T1000 (cell line): ENCODE results near the gene MPST.

Experiments
- DNase-seq: peaks from one replicate; lab custom pipeline; 2025; ENCODE audit warnings: mixed read lengths; lab: John Stamatoyannopoulos, UW

The MPST gene

DNA sequence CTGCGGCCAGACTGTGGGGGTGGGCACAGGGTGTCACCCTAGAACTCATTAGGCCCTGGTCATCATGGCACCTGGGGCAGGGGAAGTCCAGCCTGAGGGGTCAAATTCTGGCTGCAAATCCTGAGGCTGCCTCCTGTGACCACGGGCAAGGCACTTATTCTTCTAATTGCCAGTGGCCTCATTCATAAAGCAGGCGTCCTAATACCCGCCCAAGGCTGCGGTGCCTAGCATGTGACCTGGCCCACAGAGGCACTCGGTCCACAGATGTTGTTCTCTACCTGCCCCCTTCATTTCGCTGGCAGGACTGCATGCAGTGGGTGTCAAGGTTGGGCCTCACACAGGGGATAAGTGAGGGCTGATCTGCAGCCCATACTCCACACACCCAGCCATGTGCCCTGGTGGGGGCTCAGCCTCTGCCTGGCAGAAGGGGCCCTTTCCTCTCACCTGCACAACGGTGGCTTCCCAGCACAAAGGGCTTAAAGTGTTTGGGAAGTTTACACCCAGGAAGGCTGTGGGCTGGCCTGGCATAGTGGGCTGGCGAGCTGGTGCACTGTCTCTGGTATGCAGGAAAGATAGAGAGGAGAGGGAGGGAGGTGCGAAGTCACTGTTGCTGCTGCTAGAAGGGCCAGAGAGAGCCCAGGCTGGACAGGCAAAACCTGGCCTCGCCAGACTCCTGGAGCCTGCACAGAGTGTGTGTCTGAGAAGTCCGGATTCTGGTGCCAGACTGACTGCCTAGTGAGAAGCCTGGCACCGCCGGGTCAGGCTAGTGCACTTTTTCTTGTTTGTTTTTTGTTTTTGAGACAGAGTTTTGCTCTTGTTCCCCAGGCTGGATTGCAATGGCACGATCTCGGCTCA is 3.2 kb downstream of the MPST start:
- DNase-seq, result no peak

GRCh38 chr22:37023743-37024338 is 4.3 kb downstream of the MPST start:
- DNase-seq, result no peak

GRCh38 chr22:37024339-37025157 is 5.0 kb downstream of the MPST start:
- no peak for DNase-seq

- DNase-seq, result no peak
These were observed 6.0 kb downstream of the MPST start for GRCh38 chr22:37025500-37026070.

DNA sequence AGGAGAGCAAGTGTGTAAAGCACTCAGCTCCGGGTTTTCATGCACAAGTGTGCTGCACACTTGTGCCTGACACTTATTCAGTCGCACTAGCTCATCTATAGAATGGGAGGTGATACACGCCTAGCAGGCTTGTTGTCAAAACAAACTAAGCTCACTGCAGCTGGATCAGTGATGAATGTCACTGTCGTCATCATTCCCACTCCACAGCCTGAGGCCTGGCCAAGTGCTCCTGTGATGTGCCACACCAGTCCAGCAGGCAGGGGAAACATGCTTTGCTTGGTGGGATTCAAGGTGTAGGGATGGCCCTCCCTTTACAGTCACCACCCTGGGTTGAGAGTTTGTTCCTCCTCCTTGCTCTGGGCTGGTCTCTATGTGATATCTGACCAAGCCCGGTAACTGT is 6.8 kb downstream of the MPST start:
- no peak for DNase-seq

DNA sequence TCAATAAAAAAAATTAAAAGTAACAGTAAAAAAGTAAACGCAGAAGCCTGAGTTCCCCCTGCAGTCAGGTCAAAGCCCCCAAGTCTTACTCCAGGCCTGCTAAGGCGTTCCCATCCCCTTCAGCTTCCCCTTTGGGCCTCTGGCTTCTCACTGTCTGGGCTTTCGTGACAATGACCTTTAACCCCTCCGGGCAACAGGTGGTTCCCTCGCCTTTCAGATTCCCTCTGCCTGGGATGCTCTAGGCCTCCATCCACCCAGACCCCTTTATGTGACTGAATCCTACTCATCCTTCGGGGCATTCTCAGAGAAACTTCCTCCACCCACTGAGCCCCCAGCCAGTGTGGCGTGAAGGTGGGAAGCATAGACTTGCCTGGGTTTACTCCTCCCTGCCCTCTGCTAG is 8.0 kb downstream of the MPST start:
- no peak for DNase-seq

- DNase-seq, result no peak
These were observed 9.4 kb downstream of the MPST start for GRCh38 chr22:37028692-37029674.

GRCh38 chr22:37030560-37031281 is 11.2 kb downstream of the MPST start:
- no peak for DNase-seq

- DNase-seq, result no peak
These were observed 12.6 kb downstream of the MPST start for GRCh38 chr22:37032134-37032534.

- no peak for DNase-seq
These were observed 13.3 kb downstream of the MPST start for GRCh38 chr22:37032535-37033460.

DNA sequence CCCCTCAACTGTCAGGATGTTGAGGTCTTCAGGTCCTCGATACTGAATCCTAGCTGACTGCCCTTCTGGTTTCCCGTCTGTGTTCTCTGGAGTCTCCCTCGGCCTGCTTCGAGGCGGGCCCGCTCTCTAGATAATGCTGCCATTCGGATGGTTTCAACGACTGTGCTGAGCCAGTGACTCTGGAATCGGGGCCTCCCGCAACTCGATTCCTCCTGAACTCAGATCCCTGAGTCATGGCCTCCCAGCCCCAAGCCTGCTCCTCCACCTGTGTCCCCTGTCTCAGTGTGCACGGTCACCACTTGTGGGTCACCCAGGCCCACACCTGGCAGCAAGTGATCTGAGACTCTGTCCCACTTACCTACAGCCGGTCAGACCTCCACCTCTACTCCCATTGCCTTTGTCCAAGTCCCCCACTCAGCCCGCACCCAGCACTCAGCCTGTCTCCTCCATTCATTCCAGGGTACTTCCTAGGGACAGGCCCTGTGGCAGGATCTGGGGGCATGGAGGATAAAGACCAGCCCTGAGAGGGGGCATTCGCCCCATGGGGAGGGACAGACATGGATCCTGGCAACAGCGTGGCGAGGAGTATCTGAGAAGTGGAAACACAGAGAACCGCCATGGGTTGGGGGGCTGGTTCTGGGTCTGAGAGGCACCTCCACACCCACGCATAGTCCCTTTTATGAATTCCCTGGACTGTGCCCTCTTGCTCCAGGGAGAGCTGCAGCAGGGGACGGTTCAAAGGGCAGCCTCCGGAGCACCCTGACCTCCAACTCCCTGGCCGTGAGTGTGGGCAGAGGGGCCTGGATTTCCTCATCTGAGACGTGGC is 14.3 kb downstream of the MPST start:
- no peak for DNase-seq

DNA sequence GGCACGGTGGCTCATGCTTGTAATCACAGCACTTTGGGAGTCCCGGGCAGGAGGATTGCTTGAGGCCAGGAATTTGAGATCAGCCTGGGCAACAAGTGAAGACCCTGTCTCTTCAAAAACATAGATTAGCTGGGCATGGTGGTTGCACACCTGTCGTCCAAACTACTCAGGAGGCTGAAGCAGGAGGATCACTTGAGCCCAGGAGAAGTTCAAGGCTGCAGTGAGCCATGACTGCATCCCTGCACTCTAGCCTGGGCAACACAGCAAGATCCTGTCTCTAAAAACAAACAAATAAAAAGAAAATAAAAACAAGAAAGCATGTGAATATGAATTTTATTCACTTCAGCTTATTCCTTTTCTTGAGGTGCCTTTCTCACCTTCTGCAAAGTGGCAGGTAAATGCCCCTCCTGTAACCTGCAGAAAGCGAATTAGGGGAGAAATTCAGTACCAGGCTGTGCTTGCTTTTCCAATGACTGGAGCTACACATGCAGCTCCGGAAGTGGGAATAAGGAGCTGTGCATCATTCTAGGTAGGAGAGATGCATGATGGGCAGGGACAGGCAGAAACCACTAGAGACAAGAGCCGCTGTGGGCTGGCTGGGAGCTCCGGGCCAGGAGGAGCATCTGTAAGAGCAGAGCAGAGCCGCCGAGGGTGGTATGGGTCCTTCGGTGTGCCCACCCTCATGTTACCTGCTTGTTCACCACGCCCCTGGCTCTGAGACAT is 17.3 kb downstream of the MPST start:
- no peak for DNase-seq

- DNase-seq, result no peak
These were observed 18.1 kb downstream of the MPST start for GRCh38 chr22:37037669-37038068.

DNA sequence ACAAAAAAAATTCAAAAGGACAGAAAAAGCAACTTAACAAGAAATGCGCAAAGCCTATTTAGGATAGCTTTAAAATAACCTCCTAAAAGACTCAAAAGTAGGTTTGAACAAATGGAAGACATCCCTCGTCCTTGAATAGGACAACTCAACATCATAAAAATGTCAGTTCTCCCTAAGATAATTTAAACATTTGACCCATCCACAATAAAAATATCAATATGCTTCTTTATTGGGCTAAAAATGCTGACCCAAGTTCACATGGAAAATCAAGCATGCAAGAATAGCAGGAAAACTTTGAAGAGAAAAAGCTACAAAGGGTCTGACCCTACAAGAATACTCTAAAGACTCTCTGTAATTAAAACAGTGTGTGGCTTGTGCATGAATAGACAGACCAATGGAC is 19.9 kb downstream of the MPST start:
- DNase-seq, result no peak

- DNase-seq, result no peak
These were observed 23.8 kb downstream of the MPST start for GRCh38 chr22:37043209-37043827.

GRCh38 chr22:37043828-37044538 is 24.4 kb downstream of the MPST start:
- no peak for DNase-seq
